ENCODE measurements around the gene BCR. TPM values are rescaled to one million over a fixed set of nuclear protein-coding genes. Genes with fewer than 3 reads are reported as not detected.
A peak's percentile ranks its signal among the peaks of the same experiment; 100 is the strongest.
"Not testable (repeated sequence)": the region's sequence is repeated elsewhere in the genome, so short reads cannot be mapped to it uniquely, and the experiment has no call there.

The BCR gene
- total RNA-seq, result 10 to 100 TPM; 38.7 to 50.0 (median 47.5) TPM

- WGBS, 2 donors, result 0% methylated on average over 4 of the region's 88 CpGs; no CpG with 5 or more reads in 1 of the 2 donors
- no peak for DNase-seq
- Histone ChIP-seq H3K27ac (peak within 1 kb of the TSS; percentile 86 to 93 (median 91)), H3K4me3 (peak within 1 kb of the TSS; percentile 55 to 89 (median 70)), H3K9me3 (peaks cover 0 to 11% (median 0%) of the 10 kb centered on the region in 3 donors), H3K4me1 (peaks cover 49 to 79% (median 50%) of the 10 kb centered on the region in 3 donors), H3K36me3 (peaks cover 0 to 6% (median 0%) of the 10 kb centered on the region in 3 donors), H3K27me3 (no peaks in the 10 kb centered on the region)
- TF ChIP-seq CTCF (IDR thresholded peaks at IDR 0.05) (peak in 1 of 6 experiments; percentile 6), POLR2A (IDR thresholded peaks at IDR 0.05) (peak in 3 of 4 donors; percentile 40 to 91 (median 80))
- intact Hi-C loops (cut with DNase I), result no loop called here
These were observed at the start of gene BCR for GRCh38 chr22:23180301-23180892. Gene BCR, plus strand, starts transcription at chr22:23180509. Its CDS starts 452 bp downstream, at chr22:23180961.

- TF ChIP-seq CTCF (IDR thresholded peaks at IDR 0.05) (no peak), POLR2A (IDR thresholded peaks at IDR 0.05) (no peak)
- no peak for DNase-seq
- Histone ChIP-seq H3K27ac (no peak overlapping the region), H3K4me3 (no peak overlapping the region), H3K9me3 (no peaks in the 10 kb centered on the region), H3K4me1 (peaks cover 0 to 7% (median 0%) of the 10 kb centered on the region in 3 donors), H3K27me3 (no peaks in the 10 kb centered on the region), H3K36me3 (no peaks in the 10 kb centered on the region)
- WGBS, 2 donors, result 60 to 67% methylated on average over 2 of the region's 3 CpGs
- intact Hi-C loops (cut with DNase I), result no loop called here
These were observed 49.6 kb upstream of the BCR start for GRCh38 chr22:23130697-23131096.

- Histone ChIP-seq H3K4me3 (no peak overlapping the region), H3K27me3 (no peaks in the 10 kb centered on the region), H3K36me3 (no peaks in the 10 kb centered on the region), H3K4me1 (peaks cover 0 to 17% (median 4%) of the 10 kb centered on the region in 3 donors), H3K9me3 (no peaks in the 10 kb centered on the region), H3K27ac (no peak overlapping the region)
- 73 to 81% methylated on average over 4 to 5 of the region's 6 CpGs for WGBS, 2 donors
- no peak for DNase-seq
- intact Hi-C loops (cut with DNase I), result no loop called here
- no peak for TF ChIP-seq POLR2A (IDR thresholded peaks at IDR 0.05)
These were observed 48.4 kb upstream of the BCR start for GRCh38 chr22:23131931-23132330.

DNA sequence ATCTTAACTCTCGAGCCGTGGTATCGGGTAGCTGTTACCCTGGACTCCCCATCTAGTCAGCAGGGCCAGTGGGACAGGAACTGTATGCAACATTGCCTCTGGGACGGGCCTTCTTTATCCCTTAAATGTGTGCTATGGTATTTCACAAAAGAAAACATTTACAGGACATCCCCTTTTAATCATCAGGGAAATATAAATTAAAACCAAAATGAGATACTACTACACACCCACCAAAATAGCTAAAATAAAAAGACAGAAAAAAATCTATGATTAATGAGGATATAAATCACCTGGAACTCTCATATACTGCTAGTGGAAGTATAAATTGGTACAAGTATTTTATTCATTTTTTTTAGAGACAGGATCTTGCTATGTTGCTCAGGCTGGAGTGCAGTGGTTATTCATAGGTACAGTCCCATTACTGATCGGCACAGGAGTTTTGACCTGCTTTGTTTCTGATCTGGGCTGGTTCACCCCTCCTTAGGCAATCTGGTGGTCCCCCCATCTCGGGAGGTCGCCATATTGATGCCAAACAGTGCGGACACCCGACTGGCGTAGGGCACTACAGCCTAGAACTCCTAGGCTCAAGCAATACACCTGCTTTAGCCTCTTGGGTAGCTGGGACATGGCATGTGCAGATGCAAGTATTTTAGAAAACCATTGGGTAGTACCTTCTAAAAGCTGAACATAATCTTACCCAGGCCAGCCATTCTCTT lies 47.8 kb upstream of the BCR start:
- no peaks in the 10 kb centered on the region for H3K9me3 ChIP-seq
- intact Hi-C loops (cut with DNase I), result no loop called here
- no peak for TF ChIP-seq POLR2A (IDR thresholded peaks at IDR 0.05)
- no peak for TF ChIP-seq CTCF (IDR thresholded peaks at IDR 0.05)

GRCh38 chr22:23133922-23134321 lies 46.4 kb upstream of the BCR start:
- WGBS, 2 donors, result 67 to 89% methylated on average over 1 to 9 of the region's 10 CpGs
- Histone ChIP-seq H3K4me1 (peaks cover 8 to 30% (median 20%) of the 10 kb centered on the region in 3 donors), H3K36me3 (no peaks in the 10 kb centered on the region), H3K9me3 (no peaks in the 10 kb centered on the region), H3K27me3 (no peaks in the 10 kb centered on the region), H3K4me3 (no peak overlapping the region), H3K27ac (no peak overlapping the region)
- no peak for DNase-seq
- TF ChIP-seq POLR2A (IDR thresholded peaks at IDR 0.05), result no peak
- no peak for TF ChIP-seq CTCF (IDR thresholded peaks at IDR 0.05)
- intact Hi-C loops (cut with DNase I), result no loop called here

More for the DNA sequence above, 47.8 kb upstream of the BCR start:
- Histone ChIP-seq H3K4me3 (no peak overlapping the region), H3K4me1 (peaks cover 2 to 23% (median 10%) of the 10 kb centered on the region in 3 donors), H3K27me3 (no peaks in the 10 kb centered on the region), H3K36me3 (no peaks in the 10 kb centered on the region), H3K27ac (no peak overlapping the region)
- no peak for DNase-seq
- WGBS, 2 donors, result 85% methylated on average over 6 to 10 of the region's 10 CpGs

DNA sequence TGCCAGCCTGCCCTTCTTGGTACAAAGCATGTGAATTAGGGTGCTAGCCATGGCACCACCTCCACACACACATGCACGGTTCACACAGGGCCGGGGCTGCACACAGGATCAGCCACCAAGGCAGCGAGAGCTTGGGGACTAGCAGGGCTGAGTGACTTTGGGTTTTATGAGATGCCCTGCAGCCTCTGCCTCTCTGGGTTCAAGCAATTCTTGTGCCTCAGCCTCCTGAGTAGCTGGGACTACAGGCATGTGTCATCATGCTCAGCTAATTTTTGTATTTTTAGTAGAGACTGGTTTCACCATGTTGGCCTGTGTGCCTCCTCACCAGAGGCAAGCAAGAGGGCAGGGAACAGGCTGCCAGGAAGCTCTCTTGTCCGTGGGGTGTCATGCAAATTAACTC lies 43.3 kb upstream of the BCR start:
- H3K9me3 ChIP-seq; H3K36me3 ChIP-seq; H3K4me3 ChIP-seq; H3K27me3 ChIP-seq; DNase-seq; intact Hi-C loops (cut with DNase I): not testable (repeated sequence)
- peaks cover 15 to 57% (median 30%) of the 10 kb centered on the region in 3 donors for H3K4me1 ChIP-seq
- 80% methylated on average over 1 to 2 of the region's 4 CpGs for WGBS, 2 donors
- peak overlapping the region; percentile 49 to 78 (median 71) for H3K27ac ChIP-seq
